Fibroblast of lung (primary cell): Measurements from ENCODE around the gene COX6B1. TPM values are rescaled to one million over a fixed set of nuclear protein-coding genes. Genes with fewer than 3 reads are reported as not detected.

ENCODE experiments used
- DNase-seq, 2 donors: peaks; one replicate each; pipeline versions ENCODE4 v3.0.0 to v3.0.0-alpha.2; 2010; ENCODE audit warnings: low read depth in 2 of 2
- H2AFZ ChIP-seq: 2 replicates; pipeline ENCODE4 v1.5.1; 2012; ENCODE audit warnings: low read length, control low read depth, inconsistent platforms
- H3K27ac ChIP-seq: 2 replicates; pipeline ENCODE4 v1.5.1; 2011; ENCODE audit warnings: low read length, control low read depth; ENCODE audit not compliant: insufficient read depth
- H3K27me3 ChIP-seq: 2 replicates; pipeline ENCODE4 v1.5.1; 2011; ENCODE audit warnings: mild to moderate bottlenecking, low read length; ENCODE audit not compliant: control insufficient read depth, insufficient read depth
- H3K36me3 ChIP-seq: 2 replicates; pipeline ENCODE4 v1.5.1; 2011; ENCODE audit warnings: low read length; ENCODE audit not compliant: control insufficient read depth, insufficient read depth
- H3K4me1 ChIP-seq: 2 replicates; pipeline ENCODE4 v1.5.1; 2011; ENCODE audit warnings: low read length; ENCODE audit not compliant: control insufficient read depth, insufficient read depth; ENCODE audit errors: extremely low read depth
- H3K4me2 ChIP-seq: 2 replicates; pipeline ENCODE4 v1.5.1; 2011; ENCODE audit warnings: low read length, control low read depth; ENCODE audit not compliant: insufficient read depth; ENCODE audit errors: extremely low read depth
- H3K4me3 ChIP-seq, 4 experiments: fragments of 200-600 bp in 1 of 4; sonication (generic) in 1 of 4; replicated peaks in 1 of 4; 2 replicates each; pipeline ENCODE4 v1.5.1; 2011 to 2016; ENCODE audit warnings: low read length in 4 of 4, low read depth in 3 of 4, mild to moderate bottlenecking in 3 of 4, control low read depth in 2 of 4, inconsistent platforms in 1 of 4, mixed read lengths in 1 of 4; ENCODE audit not compliant: insufficient read depth in 1 of 4; ENCODE audit errors: control extremely low read depth in 1 of 4
- H3K79me2 ChIP-seq: 2 replicates; pipeline ENCODE4 v1.5.1; 2012; ENCODE audit warnings: mild to moderate bottlenecking, low read length, inconsistent platforms; ENCODE audit not compliant: control insufficient read depth, insufficient read depth
- H3K9ac ChIP-seq: 2 replicates; pipeline ENCODE4 v1.5.1; 2011; ENCODE audit warnings: mild to moderate bottlenecking, low read length, control low read depth; ENCODE audit not compliant: insufficient read depth
- H3K9me3 ChIP-seq: 2 replicates; pipeline ENCODE4 v1.5.1; 2012; ENCODE audit warnings: low read depth, low read length; ENCODE audit not compliant: control insufficient read depth, insufficient read depth
- H4K20me1 ChIP-seq: 2 replicates; pipeline ENCODE4 v1.5.1; 2011; ENCODE audit warnings: low read length; ENCODE audit not compliant: control insufficient read depth, insufficient read depth; ENCODE audit errors: extremely low read depth
- EZH2 ChIP-seq: IDR thresholded peaks from 2 replicates; pipeline ENCODE4 v1.5.1; 2012; ENCODE audit warnings: low read length, control low read depth, mild to moderate bottlenecking; ENCODE audit errors: missing control alignments
- polyA plus RNA-seq, 2 donors: library from polyadenylated mRNA; depleted of rRNA in 1 of 2; stranded (reverse) in 1 of 2; unstranded in 1 of 2; fragments of >200 nt; gene quantifications; 2 replicates each; pipeline ENCODE4 v1.2.1, GENCODE V29; 2011 to 2012; ENCODE audit warnings: missing spikeins in 1 of 2
- total RNA-seq: library from RNA; depleted of rRNA; stranded (reverse); fragments of >200 nt; gene quantifications from 2 replicates; pipeline ENCODE4 v1.2.1, GENCODE V29; 2014
- TF ChIP-seq, protein P1 (sequence below), 2 donors: IDR thresholded peaks in 1 of 2; conservative IDR thresholded peaks in 1 of 2; 1 replicate in 1 of 2; 2 replicates in 1 of 2; pipeline ENCODE4 v1.5.1; 2011 to 2012; ENCODE audit warnings: low read length in 2 of 2, control low read depth in 1 of 2, inconsistent platforms in 1 of 2, low read depth in 1 of 2, mild to moderate bottlenecking in 1 of 2

COX6B1 gene
- total and polyA plus RNA-seq, 2 donors (not counting 1 experiment from before 2014, with no cell fraction given), result 279 to 382 TPM

DNA sequence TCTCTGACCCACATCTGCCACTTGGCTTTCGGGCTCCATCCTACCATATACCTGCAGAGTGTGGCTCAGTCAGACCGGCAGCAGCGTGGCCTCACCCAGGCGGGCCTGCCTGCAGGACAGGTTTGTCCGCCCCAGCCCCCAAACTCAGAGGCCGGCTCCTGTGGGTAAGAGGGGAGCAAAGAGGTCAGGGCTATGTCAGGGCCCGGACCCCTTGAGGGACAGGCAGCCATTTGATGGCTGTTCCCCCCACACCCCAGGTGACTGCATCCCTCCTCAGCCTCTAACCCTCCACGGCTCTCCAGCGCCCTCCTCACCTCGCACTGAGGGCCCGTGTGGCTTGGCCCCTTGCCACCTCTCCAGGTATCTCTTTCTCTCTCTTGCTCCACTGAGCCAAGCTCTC lies 43.9 kb downstream of the COX6B1 start:
- Histone ChIP-seq H3K9ac (no peak overlapping the region), H3K4me3 (no peak overlapping the region), H2AFZ (no peak overlapping the region), H3K9me3 (no peaks in the 10 kb centered on the region), H3K4me1 (no peaks in the 10 kb centered on the region), H3K27me3 (no peaks in the 10 kb centered on the region), H3K36me3 (no peaks in the 10 kb centered on the region), H4K20me1 (no peaks in the 10 kb centered on the region), H3K4me2 (no peak overlapping the region), H3K79me2 (no peaks in the 10 kb centered on the region), H3K27ac (no peak overlapping the region)
- no peak for TF ChIP-seq EZH2
- TF ChIP-seq, protein P1, sequence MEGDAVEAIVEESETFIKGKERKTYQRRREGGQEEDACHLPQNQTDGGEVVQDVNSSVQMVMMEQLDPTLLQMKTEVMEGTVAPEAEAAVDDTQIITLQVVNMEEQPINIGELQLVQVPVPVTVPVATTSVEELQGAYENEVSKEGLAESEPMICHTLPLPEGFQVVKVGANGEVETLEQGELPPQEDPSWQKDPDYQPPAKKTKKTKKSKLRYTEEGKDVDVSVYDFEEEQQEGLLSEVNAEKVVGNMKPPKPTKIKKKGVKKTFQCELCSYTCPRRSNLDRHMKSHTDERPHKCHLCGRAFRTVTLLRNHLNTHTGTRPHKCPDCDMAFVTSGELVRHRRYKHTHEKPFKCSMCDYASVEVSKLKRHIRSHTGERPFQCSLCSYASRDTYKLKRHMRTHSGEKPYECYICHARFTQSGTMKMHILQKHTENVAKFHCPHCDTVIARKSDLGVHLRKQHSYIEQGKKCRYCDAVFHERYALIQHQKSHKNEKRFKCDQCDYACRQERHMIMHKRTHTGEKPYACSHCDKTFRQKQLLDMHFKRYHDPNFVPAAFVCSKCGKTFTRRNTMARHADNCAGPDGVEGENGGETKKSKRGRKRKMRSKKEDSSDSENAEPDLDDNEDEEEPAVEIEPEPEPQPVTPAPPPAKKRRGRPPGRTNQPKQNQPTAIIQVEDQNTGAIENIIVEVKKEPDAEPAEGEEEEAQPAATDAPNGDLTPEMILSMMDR (conservative IDR thresholded peaks at IDR 0.05 in 1 of 2, IDR thresholded peaks at IDR 0.05 in 1 of 2; ENCODE audit: low read depth in 1 of 2, low read length in 2 of 2), result no peak
- no peak for DNase-seq

DNA sequence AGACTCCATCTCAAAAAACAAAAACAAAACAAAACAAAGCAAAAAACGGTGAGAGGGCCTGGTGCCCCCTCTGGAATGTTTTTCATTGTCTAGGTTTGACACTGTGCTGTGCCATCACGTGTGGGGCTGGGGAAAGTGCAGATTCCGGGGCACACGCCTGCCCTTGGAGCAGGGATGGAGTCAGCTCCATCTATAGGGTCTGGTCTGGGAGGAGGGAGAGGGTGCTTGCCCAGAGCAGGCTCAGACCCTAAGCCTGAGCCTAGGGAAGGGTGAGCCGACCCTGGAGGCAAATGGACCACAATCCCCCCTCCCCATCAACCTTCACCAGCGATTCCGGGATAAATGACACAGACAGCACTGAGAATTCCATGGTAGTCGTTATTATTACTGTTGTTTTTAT lies 45.3 kb downstream of the COX6B1 start:
- no peaks in the 10 kb centered on the region for H3K4me1 ChIP-seq
- no peaks in the 10 kb centered on the region for H3K9me3 ChIP-seq
- no peak overlapping the region for H3K27ac ChIP-seq
- no peak for DNase-seq
- H3K4me2 ChIP-seq, result no peak overlapping the region
- TF ChIP-seq, protein P1 (conservative IDR thresholded peaks at IDR 0.05 in 1 of 2, IDR thresholded peaks at IDR 0.05 in 1 of 2; ENCODE audit: low read depth in 1 of 2, low read length in 2 of 2), result no peak
- no peak for TF ChIP-seq EZH2
- H3K4me3 ChIP-seq, result no peak overlapping the region
- H3K79me2 ChIP-seq, result no peaks in the 10 kb centered on the region
- H2AFZ ChIP-seq, result no peak overlapping the region
- H3K27me3 ChIP-seq, result no peaks in the 10 kb centered on the region
- no peaks in the 10 kb centered on the region for H4K20me1 ChIP-seq
- no peaks in the 10 kb centered on the region for H3K36me3 ChIP-seq
- H3K9ac ChIP-seq, result no peak overlapping the region

DNA sequence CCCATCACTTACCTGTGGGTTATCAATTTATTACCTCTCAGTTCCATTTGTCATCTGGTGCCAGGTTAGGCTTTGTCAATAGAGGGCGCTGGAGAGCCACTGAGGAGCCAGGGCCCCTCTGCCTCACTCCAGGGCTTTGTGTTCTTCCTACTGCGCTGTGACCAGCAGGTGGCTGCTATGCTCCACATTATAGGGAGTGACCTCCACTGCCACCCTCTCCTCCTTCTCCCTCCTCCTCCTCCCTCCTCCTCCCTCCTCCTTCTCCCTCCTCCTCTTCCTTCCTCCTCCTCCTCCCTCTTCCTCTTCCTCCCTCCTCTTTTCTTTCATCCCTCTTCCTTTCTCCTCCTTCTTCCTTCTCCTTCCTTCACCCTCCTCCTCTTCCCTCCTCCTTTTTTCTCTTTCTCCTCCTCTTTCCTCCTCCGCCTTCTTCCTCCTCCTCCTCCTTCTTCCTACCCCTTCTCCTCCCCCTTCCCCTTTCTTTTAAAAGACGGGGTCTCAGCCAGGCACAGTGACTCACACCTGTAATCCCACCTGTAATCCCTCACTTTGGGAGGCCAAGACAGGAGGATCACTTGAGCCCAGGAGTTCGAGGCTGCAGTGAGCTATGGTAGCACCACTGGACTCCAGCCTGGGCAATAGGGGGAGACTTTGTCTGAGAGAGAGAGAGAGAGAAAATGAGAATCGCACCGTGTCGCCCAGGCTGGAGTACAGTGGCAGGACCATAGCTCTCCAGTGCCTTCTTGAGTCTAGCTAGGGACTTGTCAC lies 45.9 kb downstream of the COX6B1 start:
- Histone ChIP-seq H2AFZ (no peak overlapping the region), H3K9me3 (no peaks in the 10 kb centered on the region), H3K9ac (no peak overlapping the region), H3K36me3 (no peaks in the 10 kb centered on the region), H3K79me2 (no peaks in the 10 kb centered on the region), H4K20me1 (no peaks in the 10 kb centered on the region), H3K4me3 (no peak overlapping the region), H3K4me2 (no peak overlapping the region), H3K4me1 (no peaks in the 10 kb centered on the region), H3K27ac (no peak overlapping the region), H3K27me3 (no peaks in the 10 kb centered on the region)
- peak; percentile 69 to 84 for DNase-seq
- no peak for TF ChIP-seq EZH2
- TF ChIP-seq, protein P1 (conservative IDR thresholded peaks at IDR 0.05 in 1 of 2, IDR thresholded peaks at IDR 0.05 in 1 of 2; ENCODE audit: low read depth in 1 of 2, low read length in 2 of 2), result peak; percentile 96 to 99
